IMR-90 (cell line): ENCODE results near the gene COX19. TPM values are rescaled to one million over a fixed set of nuclear protein-coding genes. Genes with fewer than 3 reads are reported as not detected.

ENCODE experiments used
- ATAC-seq: fragments of 200-7000 bp; cut with Tn5 transposase; 2 replicates; pipeline ENCODE4 v1.9.1; 2020; ENCODE audit warnings: low read depth, mild to moderate bottlenecking, moderate library complexity
- BruUV-seq: library from RNA; stranded (reverse); fragments of 400-500 nt; replicated peaks from 2 replicates; lab custom pipeline; 2021; lab: Mats Ljungman, UMichigan
- CTCF ChIA-PET: fragments of 300-600 bp; formaldehyde crosslinking; extraction: SDS; loops from one replicate; lab custom pipeline; 2021; ENCODE audit warnings: antibody characterized with exemption; lab: Yijun Ruan, JAX
- POLR2A ChIA-PET: fragments of 300-600 bp; sonication (Branson Sonifier 250); formaldehyde crosslinking; loops from one replicate; lab custom pipeline; 2022; ENCODE audit warnings: antibody characterized with exemption; ENCODE audit not compliant: unreplicated experiment; lab: Charles Lee
- DNase-seq: peaks from one replicate; pipeline ENCODE4 v3.0.0; 2013
- H2AFZ ChIP-seq: replicated peaks from 2 replicates; pipeline ENCODE3; 2013; ENCODE audit warnings: low read length, mild to moderate bottlenecking; ENCODE audit not compliant: poor library complexity
- H2AK5ac ChIP-seq: 2 replicates; pipeline ENCODE4 v1.6.1; 2013; ENCODE audit warnings: low read depth, low read length, inconsistent platforms
- H2AK9ac ChIP-seq: replicated peaks from 2 replicates; pipeline ENCODE3; 2013; ENCODE audit warnings: mild to moderate bottlenecking, low read depth, low read length, moderate library complexity; ENCODE audit not compliant: poor library complexity
- H2BK120ac ChIP-seq: 2 replicates; pipeline ENCODE4 v1.6.1; 2013; ENCODE audit warnings: low read depth, low read length, inconsistent platforms
- H2BK15ac ChIP-seq: 3 replicates; pipeline ENCODE4 v1.6.1; 2013; ENCODE audit warnings: low read depth, low read length, inconsistent platforms
- H2BK20ac ChIP-seq: 2 replicates; pipeline ENCODE4 v1.6.1; 2013; ENCODE audit warnings: low read depth, mild to moderate bottlenecking, inconsistent platforms, low read length, moderate library complexity
- H2BK5ac ChIP-seq: 2 replicates; pipeline ENCODE4 v1.6.1; 2013; ENCODE audit warnings: mild to moderate bottlenecking, low read depth, low read length, inconsistent platforms; ENCODE audit not compliant: poor library complexity, severe bottlenecking
- H3K14ac ChIP-seq: replicated peaks from 2 replicates; pipeline ENCODE4 v1.6.1; 2013; ENCODE audit warnings: low read depth, low read length, inconsistent platforms
- H3K18ac ChIP-seq: 2 replicates; pipeline ENCODE4 v1.6.1; 2013; ENCODE audit warnings: low read depth, low read length, control low read depth
- H3K23ac ChIP-seq: 2 replicates; pipeline ENCODE4 v1.6.1; 2013; ENCODE audit warnings: low read depth, low read length, inconsistent platforms
- H3K27ac ChIP-seq: 2 replicates; pipeline ENCODE4 v1.5.1; 2013; ENCODE audit warnings: mild to moderate bottlenecking, control low read depth, low read length; ENCODE audit not compliant: insufficient read depth
- H3K27me3 ChIP-seq: 2 replicates; pipeline ENCODE4 v1.6.1; 2013; ENCODE audit warnings: low read length; ENCODE audit not compliant: control insufficient read depth, insufficient read depth
- H3K36me3 ChIP-seq: 2 replicates; pipeline ENCODE4 v1.6.1; 2013; ENCODE audit warnings: low read length, mixed read lengths; ENCODE audit not compliant: control insufficient read depth, insufficient read depth
- H3K4ac ChIP-seq: 2 replicates; pipeline ENCODE4 v1.6.1; 2013; ENCODE audit warnings: low read depth, low read length, inconsistent platforms
- H3K4me1 ChIP-seq: 2 replicates; pipeline ENCODE4 v1.6.1; 2013; ENCODE audit warnings: low read length, mixed read lengths; ENCODE audit not compliant: control insufficient read depth, insufficient read depth
- H3K4me2 ChIP-seq: 2 replicates; pipeline ENCODE4 v1.6.1; 2013; ENCODE audit warnings: low read depth, mild to moderate bottlenecking, control low read depth, low read length, moderate library complexity
- H3K4me3 ChIP-seq: 2 replicates; pipeline ENCODE4 v1.5.1; 2013; ENCODE audit warnings: low read depth, mild to moderate bottlenecking, control low read depth, low read length, moderate library complexity; ENCODE audit not compliant: insufficient read depth
- H3K56ac ChIP-seq: 2 replicates; pipeline ENCODE4 v1.6.1; 2013; ENCODE audit warnings: low read length, inconsistent platforms; ENCODE audit not compliant: insufficient read depth; ENCODE audit errors: extremely low read depth
- H3K79me1 ChIP-seq, 2 experiments: 2 replicates each; pipeline ENCODE4 v1.6.1; 2013; ENCODE audit warnings: low read length in 2 of 2, inconsistent platforms in 1 of 2, low read depth in 1 of 2
- H3K9ac ChIP-seq: 2 replicates; pipeline ENCODE4 v1.6.1; 2013; ENCODE audit warnings: low read depth, low read length, control low read depth
- H3K9me1 ChIP-seq: 2 replicates; pipeline ENCODE4 v1.6.1; 2013; ENCODE audit warnings: low read length, inconsistent platforms; ENCODE audit not compliant: insufficient read depth
- H3K9me3 ChIP-seq: 2 replicates; pipeline ENCODE4 v1.6.1; 2013; ENCODE audit warnings: low read length; ENCODE audit not compliant: control insufficient read depth, insufficient read depth
- H4K20me1 ChIP-seq: 2 replicates; pipeline ENCODE4 v1.6.1; 2013; ENCODE audit warnings: low read length, inconsistent platforms; ENCODE audit not compliant: insufficient read depth
- H4K5ac ChIP-seq: 2 replicates; pipeline ENCODE4 v1.6.1; 2013; ENCODE audit warnings: mild to moderate bottlenecking, low read depth, low read length, control low read depth
- H4K8ac ChIP-seq, 2 experiments: 2 replicates each; pipeline ENCODE4 v1.6.1; 2013; ENCODE audit warnings: low read depth in 2 of 2, low read length in 2 of 2, control low read depth in 1 of 2, inconsistent platforms in 1 of 2
- H4K91ac ChIP-seq: 2 replicates; pipeline ENCODE4 v1.6.1; 2013; ENCODE audit warnings: low read depth, low read length, inconsistent platforms; ENCODE audit not compliant: insufficient read depth
- BHLHE40 ChIP-seq: fragments of 150-350 bp; IDR thresholded peaks from 2 replicates; pipeline ENCODE4 v1.6.1; 2016; ENCODE audit warnings: mild to moderate bottlenecking, low read depth, low read length
- CEBPB ChIP-seq: IDR thresholded peaks from 2 replicates; pipeline ENCODE4 v1.6.1; 2012; ENCODE audit warnings: low read depth, low read length, improper control_type of control experiment
- CHD1 ChIP-seq: IDR thresholded peaks from 2 replicates; pipeline ENCODE4 v1.6.1; 2012; ENCODE audit warnings: low read depth, low read length, improper control_type of control experiment
- CTCF ChIP-seq: conservative IDR thresholded peaks from 2 replicates; pipeline ENCODE4 v1.5.1; 2012; ENCODE audit warnings: mild to moderate bottlenecking, low read depth, low read length, improper control_type of control experiment
- ELK1 ChIP-seq: fragments of 150-350 bp; IDR thresholded peaks from 2 replicates; pipeline ENCODE4 v1.6.1; 2016; ENCODE audit warnings: low read depth, mild to moderate bottlenecking, low read length, moderate library complexity, borderline replicate concordance
- FOS ChIP-seq: fragments of 150-350 bp; IDR thresholded peaks from 2 replicates; pipeline ENCODE4 v1.6.1; 2016; ENCODE audit warnings: low read depth, low read length
- MAFK ChIP-seq: IDR thresholded peaks from 2 replicates; pipeline ENCODE4 v1.6.1; 2012; ENCODE audit warnings: low read depth, low read length, improper control_type of control experiment
- MAZ ChIP-seq: IDR thresholded peaks from 2 replicates; pipeline ENCODE4 v1.6.1; 2012; ENCODE audit warnings: low read depth, mild to moderate bottlenecking, low read length, improper control_type of control experiment, moderate library complexity, borderline replicate concordance
- MXI1 ChIP-seq: IDR thresholded peaks from 2 replicates; pipeline ENCODE4 v1.6.1; 2012; ENCODE audit warnings: low read depth, mild to moderate bottlenecking, low read length, moderate library complexity, borderline replicate concordance
- NFE2L2 ChIP-seq: fragments of 150-350 bp; IDR thresholded peaks from 2 replicates; pipeline ENCODE4 v1.6.1; 2016; ENCODE audit warnings: low read depth, mild to moderate bottlenecking, low read length
- POLR2A ChIP-seq: IDR thresholded peaks from 2 replicates; pipeline ENCODE4 v1.6.1; 2012; ENCODE audit warnings: mild to moderate bottlenecking, low read depth, low read length
- RAD21 ChIP-seq: IDR thresholded peaks from 2 replicates; pipeline ENCODE4 v1.6.1; 2012; ENCODE audit warnings: low read length, improper control_type of control experiment
- RCOR1 ChIP-seq: IDR thresholded peaks from 2 replicates; pipeline ENCODE4 v1.6.1; 2012; ENCODE audit warnings: mild to moderate bottlenecking, low read length, improper control_type of control experiment; ENCODE audit not compliant: insufficient replicate concordance
- RFX5 ChIP-seq: IDR thresholded peaks from 2 replicates; pipeline ENCODE4 v1.8.0; 2012; ENCODE audit warnings: low read depth, mild to moderate bottlenecking, low read length, moderate library complexity
- SMC3 ChIP-seq: fragments of 150-350 bp; IDR thresholded peaks from 2 replicates; pipeline ENCODE4 v1.6.1; 2016; ENCODE audit warnings: low read depth, mild to moderate bottlenecking, antibody characterized with exemption, low read length, moderate library complexity
- USF2 ChIP-seq: fragments of 150-350 bp; IDR thresholded peaks from 2 replicates; pipeline ENCODE4 v1.6.1; 2017; ENCODE audit warnings: mild to moderate bottlenecking, antibody characterized with exemption, low read length, low read depth
- WGBS, 2 experiments: methylation state at CpG; one replicate each; pipeline versions ENCODE4 v1.1.5 to v1.1.7; 2013; ENCODE audit warnings: missing lambda C conversion rate in 2 of 2; ENCODE audit not compliant: insufficient read length in 1 of 2; ENCODE audit errors: extremely low coverage in 2 of 2; 5-methylcytosine and 5-hydroxymethylcytosine counted together
- dilution Hi-C: fragments of 300-500 bp; cut with HindIII; formaldehyde crosslinking; loops from one replicate; pipeline ENCODE4 v1.14.3; 2018; ENCODE audit warnings: low sequenced_read_pairs; ENCODE audit not compliant: unreplicated experiment
- in situ Hi-C: fragments of 300-500 bp; cut with MboI; formaldehyde crosslinking; loops from 3 replicates; pipeline ENCODE4 v1.14.3; 2019; ENCODE audit warnings: low sequenced_read_pairs, inconsistent platforms, mixed read lengths
- intact Hi-C: fragments of 100-400 bp; cut with micrococcal nuclease; formaldehyde crosslinking; loops from 2 replicates; pipeline ENCODE4 v1.10.0; 2022
- polyA plus RNA-seq, 3 experiments: library from polyadenylated mRNA; depleted of rRNA; stranded (reverse); fragments of >200 nt; gene quantifications; 2 replicates each; pipeline ENCODE4 v1.2.3, GENCODE V29; 2012; ENCODE audit warnings: low replicate concordance in 1 of 3
- total RNA-seq: library from RNA; depleted of rRNA; stranded (reverse); fragments of >200 nt; gene quantifications from 2 replicates; pipeline ENCODE4 v1.2.3, GENCODE V29; 2012

The COX19 gene
- total and polyA plus RNA-seq, 2 of the 4 experiments (the other 2 are of a cell fraction) = 3.9 to 7.3 TPM

GRCh38 chr7:960269-960871 is 15.0 kb downstream of the COX19 start:
- Histone ChIP-seq H3K4ac (no peak overlapping the region), H4K91ac (no peak overlapping the region), H3K27me3 (peaks cover 15% of the 10 kb centered on the region), H3K9me1 (no peaks in the 10 kb centered on the region), H2BK20ac (no peak overlapping the region), H2BK15ac (no peak overlapping the region), H2BK5ac (no peak overlapping the region), H3K9ac (no peak overlapping the region), H3K4me3 (no peak overlapping the region), H3K56ac (no peak overlapping the region), H3K14ac (no peak overlapping the region), H3K18ac (no peak overlapping the region), H3K27ac (no peak overlapping the region), H3K4me2 (no peak overlapping the region), H2BK120ac (no peak overlapping the region), H2AK5ac (no peak overlapping the region), H3K4me1 (no peaks in the 10 kb centered on the region), H3K79me1 (no peaks in the 10 kb centered on the region), H3K23ac (no peak overlapping the region), H3K9me3 (no peaks in the 10 kb centered on the region), H4K5ac (no peak overlapping the region), H4K20me1 (peaks cover 6% of the 10 kb centered on the region), H2AK9ac (no peak overlapping the region), H4K8ac (no peak overlapping the region), H2AFZ (no peak overlapping the region), H3K36me3 (no peaks in the 10 kb centered on the region)
- CTCF ChIA-PET = interaction anchor here (0.7 kb wide), 1 partner anchor 147 kb away, joined by 3 read pairs; no protein-coding TSS in a partner anchor
- POLR2A ChIA-PET = no interaction called here
- 68% methylated on average over 20 of the region's 31 CpGs; no CpG with 5 or more reads in 1 of the 2 experiments for WGBS, 2 experiments
- in situ Hi-C loops = no loop called here
- ATAC-seq (no peak), DNase-seq (no peak)
- BruUV-seq = no TSS peak
- intact Hi-C loops = no loop called here
- dilution Hi-C loops = no loop called here
- TF ChIP-seq POLR2A (no peak), RAD21 (no peak), USF2 (no peak), CTCF (no peak), MAFK (no peak), RFX5 (no peak), SMC3 (no peak), MXI1 (no peak), FOS (no peak), MAZ (no peak), CHD1 (no peak), ELK1 (no peak), RCOR1 (no peak), CEBPB (no peak), NFE2L2 (no peak), BHLHE40 (no peak)
